Measurements from ENCODE around the gene REC8. TPM values are rescaled to one million over a fixed set of nuclear protein-coding genes. Genes with fewer than 3 reads are reported as not detected.
A peak's percentile ranks its signal among the peaks of the same experiment; 100 is the strongest.

Gene REC8
- total RNA-seq, 5 donors from 2014 or later (not counting 1 experiment from before 2014, with no cell fraction given): 32.4 to 82.5 (median 41.5) TPM

- H3K9me3 Mint-ChIP-seq: no peaks in the 10 kb centered on the region
- peak overlapping the region in 1 of 2 donors; percentile 25 for H3K27ac Mint-ChIP-seq
- POLR2A ChIA-PET: interaction anchor here in 1 of 2 donors (0.5 kb wide), 1 partner anchor 146 kb away, joined by 6 read pairs; no protein-coding TSS in a partner anchor
- DNase-seq (no peak), ATAC-seq (replicated peaks in 1 of 4) (no peak)
- H3K36me3 Mint-ChIP-seq: peaks cover 16% of the 10 kb centered on the region
- Histone ChIP-seq H3K4me3 (ENCODE audit: control insufficient read depth in 1 of 2, extremely low read depth in 1 of 2, low read length in 1 of 2) (no peak overlapping the region), H3K36me3 (ENCODE audit: control insufficient read depth in 2 of 2, extremely low read depth in 1 of 2, insufficient read depth in 1 of 2, low read length in 1 of 2) (peaks cover 0 to 5% of the 10 kb centered on the region in 2 donors), H3K9me3 (no peaks in the 10 kb centered on the region), H3K27ac (ENCODE audit: low read length) (no peak overlapping the region), H3K4me1 (ENCODE audit: control insufficient read depth in 1 of 2, extremely low read depth in 1 of 2, insufficient read depth in 2 of 2, low read length in 2 of 2) (peaks cover 0 to 7% of the 10 kb centered on the region in 2 experiments), H3K27me3 (replicated peaks in 1 of 2; ENCODE audit: control insufficient read depth in 2 of 2, extremely low read depth in 1 of 2, insufficient read depth in 2 of 2, low read length in 1 of 2) (no peaks in the 10 kb centered on the region)
- no peaks in the 10 kb centered on the region for H3K27me3 Mint-ChIP-seq
- WGBS (ENCODE audit: insufficient coverage): 96% methylated on average over 4 of the region's 7 CpGs
- CTCF ChIA-PET: interaction anchor here in 1 of 2 donors (1.0 kb wide), 1 partner anchor 9 kb away, joined by 3 read pairs; the partner anchor contains the start of gene MDP1
- H3K4me3 Mint-ChIP-seq: no peak overlapping the region
- H3K4me1 Mint-ChIP-seq: peaks cover 22 to 37% (median 29%) of the 10 kb centered on the region in 3 donors
Observed at GRCh38 chr14:24224618-24225071, 52.8 kb downstream of the REC8 start.

- DNase-seq: no peak
- H3K9me3 Mint-ChIP-seq: no peaks in the 10 kb centered on the region
- ATAC-seq (replicated peaks in 1 of 4): no peak
- H3K4me3 ChIP-seq (ENCODE audit: control insufficient read depth in 1 of 2, extremely low read depth in 1 of 2, low read length in 1 of 2): no peak overlapping the region
- ChIA-PET POLR2A (no interaction called here), CTCF (interaction anchor here in 1 of 2 donors (0.6 to 1.5 kb wide), 2 partner anchors 11 to 71 kb away, joined by 3 read pairs; partner anchors contain the start of gene MDP1)
- peaks cover 16% of the 10 kb centered on the region for H3K36me3 Mint-ChIP-seq
- no CpG with 5 or more reads among the region's 1 CpG for WGBS (ENCODE audit: insufficient coverage)
- H3K27ac ChIP-seq (ENCODE audit: low read length): no peak overlapping the region
- peaks cover 0 to 5% of the 10 kb centered on the region in 2 donors for H3K36me3 ChIP-seq (ENCODE audit: control insufficient read depth in 2 of 2, extremely low read depth in 1 of 2, insufficient read depth in 1 of 2, low read length in 1 of 2)
- no peaks in the 10 kb centered on the region for H3K27me3 Mint-ChIP-seq
- peaks cover 5 to 20% of the 10 kb centered on the region in 2 experiments for H3K4me1 ChIP-seq (ENCODE audit: control insufficient read depth in 1 of 2, extremely low read depth in 1 of 2, insufficient read depth in 2 of 2, low read length in 2 of 2)
- H3K27ac Mint-ChIP-seq: no peak overlapping the region
- H3K4me1 Mint-ChIP-seq: peaks cover 31 to 45% (median 36%) of the 10 kb centered on the region in 3 donors
- H3K4me3 Mint-ChIP-seq: no peak overlapping the region
- H3K27me3 ChIP-seq (replicated peaks in 1 of 2; ENCODE audit: control insufficient read depth in 2 of 2, extremely low read depth in 1 of 2, insufficient read depth in 2 of 2, low read length in 1 of 2): no peaks in the 10 kb centered on the region
- H3K9me3 ChIP-seq: no peaks in the 10 kb centered on the region
Observed at GRCh38 chr14:24226473-24226872, 54.6 kb downstream of the REC8 start.

GRCh38 chr14:24228902-24229301 lies 57.0 kb downstream of the REC8 start:
- peaks cover 16% of the 10 kb centered on the region for H3K36me3 Mint-ChIP-seq
- Histone ChIP-seq H3K27me3 (replicated peaks in 1 of 2; ENCODE audit: control insufficient read depth in 2 of 2, extremely low read depth in 1 of 2, insufficient read depth in 2 of 2, low read length in 1 of 2) (no peaks in the 10 kb centered on the region), H3K4me1 (ENCODE audit: control insufficient read depth in 1 of 2, extremely low read depth in 1 of 2, insufficient read depth in 2 of 2, low read length in 2 of 2) (peaks cover 16 to 36% of the 10 kb centered on the region in 2 experiments), H3K4me3 (ENCODE audit: control insufficient read depth in 1 of 2, extremely low read depth in 1 of 2, low read length in 1 of 2) (no peak overlapping the region), H3K9me3 (no peaks in the 10 kb centered on the region), H3K27ac (ENCODE audit: low read length) (no peak overlapping the region), H3K36me3 (ENCODE audit: control insufficient read depth in 2 of 2, extremely low read depth in 1 of 2, insufficient read depth in 1 of 2, low read length in 1 of 2) (peaks cover 0 to 5% of the 10 kb centered on the region in 2 donors)
- ChIA-PET CTCF (interaction anchor here (0.6 to 1.0 kb wide), 6 partner anchors 13 to 220 kb away, joined by 3 to 6 read pairs (median 4); partner anchors contain the start of gene MDP1 (in 1 of the 2)), POLR2A (interaction anchor here (0.6 to 0.9 kb wide), 7 partner anchors 10 to 258 kb away, joined by 3 to 8 read pairs (median 4); partner anchors contain the start of genes PSME1 (in 1 of the 2) and TINF2 (in 1 of the 2))
- H3K4me3 Mint-ChIP-seq: no peak overlapping the region
- no peaks in the 10 kb centered on the region for H3K27me3 Mint-ChIP-seq
- H3K27ac Mint-ChIP-seq: no peak overlapping the region
- H3K9me3 Mint-ChIP-seq: no peaks in the 10 kb centered on the region
- no peak for ATAC-seq (replicated peaks in 1 of 4)
- no peak for DNase-seq
- 71% methylated on average over 1 of the region's 1 CpG for WGBS (ENCODE audit: insufficient coverage)
- H3K4me1 Mint-ChIP-seq: peaks cover 43 to 64% (median 55%) of the 10 kb centered on the region in 3 donors

Other genes starting within 250 kb of the REC8 start
- 10 to 100 TPM; 11.1 to 21.4 (median 17.5) TPM for gene DHRS4, start 218.3 kb upstream of the REC8 start, total RNA-seq
- 10 to 100 TPM; 14.0 to 21.9 (median 16.4) TPM for gene DHRS4L2, start 183.2 kb upstream of the REC8 start, total RNA-seq
- 1 to 10 TPM in 1 of 5 donors, under 1 TPM in 4; 0.38 to 1.9 (median 0.59) TPM for gene CARMIL3, start 120.1 kb upstream of the REC8 start, total RNA-seq
- not detected for gene CPNE6, start 100.5 kb upstream of the REC8 start, total RNA-seq
- 10 to 100 TPM; 11.8 to 35.5 (median 29.4) TPM for gene PCK2, start 77.8 kb upstream of the REC8 start, total RNA-seq
- gene DCAF11, start 57.3 kb upstream of the REC8 start, total RNA-seq: 10 to 100 TPM; 78.5 to 94.1 (median 89.6) TPM
- 1 to 10 TPM; 1.9 to 3.7 (median 3.4) TPM for gene NRL, start 57.1 kb upstream of the REC8 start, total RNA-seq
- gene FITM1, start 41.4 kb upstream of the REC8 start, total RNA-seq: 1 to 10 TPM; 2.5 to 3.5 (median 3.2) TPM
- 100 to 1,000 TPM; 221 to 291 (median 259) TPM for gene PSME1, start 35.9 kb upstream of the REC8 start, total RNA-seq
- gene EMC9, start 30.5 kb upstream of the REC8 start, total RNA-seq: 10 to 100 TPM in 3 of 5 donors, 1 to 10 TPM in 2; 9.3 to 29.8 (median 20.8) TPM
- 100 to 1,000 TPM; 130 to 192 (median 159) TPM for gene PSME2, start 25.5 kb upstream of the REC8 start, total RNA-seq
- gene RNF31, start 24.6 kb upstream of the REC8 start, total RNA-seq: 100 to 1,000 TPM in 3 of 5 donors, 10 to 100 TPM in 2; 67.7 to 131 (median 100) TPM
- gene IRF9, start 10.8 kb upstream of the REC8 start, total RNA-seq: 100 to 1,000 TPM; 201 to 285 (median 215) TPM
- gene IPO4, start 16.7 kb downstream of the REC8 start, total RNA-seq: 10 to 100 TPM; 34.4 to 53.4 (median 39.6) TPM
- gene TM9SF1, start 23.4 kb downstream of the REC8 start, total RNA-seq: 10 to 100 TPM; 19.0 to 29.5 (median 21.8) TPM
- gene TSSK4, start 33.6 kb downstream of the REC8 start, total RNA-seq: 1 to 10 TPM in 2 of 5 donors, under 1 TPM in 3; 0.35 to 1.4 (median 0.44) TPM
- 10 to 100 TPM; 81.9 to 99.6 (median 92.8) TPM for gene CHMP4A, start 41.4 kb downstream of the REC8 start, total RNA-seq
- gene MDP1, start 44.0 kb downstream of the REC8 start, total RNA-seq: 10 to 100 TPM in 3 of 5 donors, 1 to 10 TPM in 2; 7.2 to 17.5 (median 12.1) TPM
- 100 to 1,000 TPM in 4 of 5 donors, 10 to 100 TPM in 1; 92.1 to 107 (median 101) TPM for gene NEDD8, start 60.3 kb downstream of the REC8 start, total RNA-seq
- 10 to 100 TPM; 53.8 to 81.2 (median 64.0) TPM for gene GMPR2, start 60.8 kb downstream of the REC8 start, total RNA-seq
- 100 to 1,000 TPM; 119 to 160 (median 139) TPM for gene TINF2, start 70.5 kb downstream of the REC8 start, total RNA-seq
- 10 to 100 TPM in 2 of 5 donors, 1 to 10 TPM in 3; 4.9 to 13.5 (median 9.4) TPM for gene TGM1, start 91.1 kb downstream of the REC8 start, total RNA-seq
- 10 to 100 TPM; 49.3 to 66.5 (median 62.4) TPM for gene RABGGTA, start 99.5 kb downstream of the REC8 start, total RNA-seq
- gene DHRS1, start 127.7 kb downstream of the REC8 start, total RNA-seq: 10 to 100 TPM; 34.2 to 47.6 (median 39.1) TPM
- gene NOP9, start 127.8 kb downstream of the REC8 start, total RNA-seq: 10 to 100 TPM; 29.7 to 33.2 (median 30.8) TPM
- gene CIDEB, start 135.9 kb downstream of the REC8 start, total RNA-seq: 10 to 100 TPM; 13.0 to 22.8 (median 20.8) TPM
- 10 to 100 TPM; 18.6 to 25.2 (median 20.3) TPM for gene LTB4R2, start 138.1 kb downstream of the REC8 start, total RNA-seq
- gene LTB4R, start 139.4 kb downstream of the REC8 start, total RNA-seq: 10 to 100 TPM; 17.0 to 29.0 (median 18.0) TPM
- 10 to 100 TPM in 1 of 5 donors, 1 to 10 TPM in 4; 7.8 to 10.4 (median 8.5) TPM for gene ADCY4, start 163.0 kb downstream of the REC8 start, total RNA-seq
- gene RIPK3, start 167.9 kb downstream of the REC8 start, total RNA-seq: 10 to 100 TPM; 26.2 to 68.3 (median 59.2) TPM
- under 1 TPM in 4 of 5 donors, not detected in 1; 0.16 to 0.82 (median 0.39) TPM for gene NFATC4, start 196.1 kb downstream of the REC8 start, total RNA-seq
- gene NYNRIN, start 226.9 kb downstream of the REC8 start, total RNA-seq: under 1 TPM; 0.28 to 0.95 (median 0.61) TPM